H1 (cell line): ENCODE results near the gene SHLD1. TPM values are rescaled to one million over a fixed set of nuclear protein-coding genes. Genes with fewer than 3 reads are reported as not detected.

Source experiments
- CTCF ChIA-PET: fragments of 300-600 bp; sonication (Branson Sonifier 250); formaldehyde crosslinking; loops from one replicate; lab custom pipeline; 2021; ENCODE audit not compliant: partially characterized antibody; lab: Charles Lee
- POLR2A ChIA-PET: fragments of 300-600 bp; sonication (Branson Sonifier 250); formaldehyde crosslinking; loops from one replicate; lab custom pipeline; 2021; ENCODE audit warnings: inconsistent platforms; ENCODE audit not compliant: partially characterized antibody; lab: Charles Lee
- DNase-seq, 2 experiments: peaks; one replicate each; pipeline versions ENCODE4 v3.0.0 to v3.0.0-alpha.2; 2010 to 2022; ENCODE audit warnings: low spot score in 2 of 2, low read depth in 1 of 2, mixed read lengths in 1 of 2
- FAIRE-seq: peaks from 2 replicates; lab custom pipeline; 2011; peaks lifted over from hg19 to GRCh38; lab: Jason Lieb, UNC
- H2AFZ ChIP-seq: 2 replicates; pipeline ENCODE4 v1.8.1; 2012; ENCODE audit warnings: low read length, inconsistent platforms
- H2AK5ac ChIP-seq: 2 replicates; pipeline ENCODE4 v1.6.1; 2013; ENCODE audit warnings: low read depth, low read length
- H2BK120ac ChIP-seq: replicated peaks from 2 replicates; pipeline ENCODE3; 2013; ENCODE audit warnings: low read depth, low read length, inconsistent platforms
- H2BK12ac ChIP-seq: 2 replicates; pipeline ENCODE4 v1.6.1; 2013; ENCODE audit warnings: low read depth, low read length
- H2BK15ac ChIP-seq: 2 replicates; pipeline ENCODE4 v1.6.1; 2013; ENCODE audit warnings: low read length
- H2BK20ac ChIP-seq: 2 replicates; pipeline ENCODE4 v1.6.1; 2013; ENCODE audit warnings: low read length
- H2BK5ac ChIP-seq: 2 replicates; pipeline ENCODE4 v1.6.1; 2013; ENCODE audit warnings: low read depth, low read length
- H3K14ac ChIP-seq: 2 replicates; pipeline ENCODE4 v1.6.1; 2013; ENCODE audit warnings: inconsistent platforms; ENCODE audit not compliant: insufficient read length
- H3K18ac ChIP-seq: 2 replicates; pipeline ENCODE4 v1.6.1; 2013; ENCODE audit warnings: low read length; ENCODE audit errors: extremely low read depth
- H3K23ac ChIP-seq: 2 replicates; pipeline ENCODE4 v1.6.1; 2013; ENCODE audit warnings: inconsistent platforms; ENCODE audit not compliant: insufficient read length
- H3K23me2 ChIP-seq: 2 replicates; pipeline ENCODE4 v1.6.1; 2013; ENCODE audit warnings: low read depth, low read length
- H3K27ac ChIP-seq: 2 replicates; pipeline ENCODE4 v1.6.1; 2011; ENCODE audit warnings: low read depth, low read length, inconsistent platforms
- H3K27me3 ChIP-seq, 4 experiments: replicated peaks in 1 of 4; 1 replicate in 1 of 4; 2 replicates in 3 of 4; pipeline versions ENCODE4 v1.6.1 to v1.8.1; 2011 to 2013; ENCODE audit warnings: low read length in 3 of 4, mild to moderate bottlenecking in 3 of 4, inconsistent platforms in 2 of 4, mixed read lengths in 2 of 4, moderate library complexity in 1 of 4; ENCODE audit not compliant: control insufficient read depth in 3 of 4, insufficient read depth in 3 of 4; ENCODE audit errors: extremely low read depth in 1 of 4
- H3K36me3 ChIP-seq, 4 experiments: 2 replicates each; pipeline versions ENCODE4 v1.6.1 to v1.8.1; 2011 to 2013; ENCODE audit warnings: mild to moderate bottlenecking in 4 of 4, low read length in 3 of 4, moderate library complexity in 2 of 4, control low read depth in 1 of 4, inconsistent platforms in 1 of 4; ENCODE audit not compliant: insufficient read depth in 4 of 4, control insufficient read depth in 2 of 4
- H3K4ac ChIP-seq: replicated peaks from 2 replicates; pipeline ENCODE3; 2013; ENCODE audit warnings: low read length, low read depth, mixed read lengths, inconsistent platforms; ENCODE audit not compliant: insufficient read length
- H3K4me1 ChIP-seq, 4 experiments: replicated peaks in 1 of 4; 1 replicate in 1 of 4; 2 replicates in 3 of 4; pipeline versions ENCODE4 v1.6.1 to v1.8.1; 2011 to 2013; ENCODE audit warnings: low read length in 3 of 4, inconsistent platforms in 2 of 4, mixed read lengths in 1 of 4; ENCODE audit not compliant: insufficient read depth in 4 of 4, control insufficient read depth in 3 of 4
- H3K4me2 ChIP-seq, 2 experiments: 2 replicates each; pipeline versions ENCODE4 v1.6.1 to v1.8.1; 2011 to 2013; ENCODE audit warnings: low read depth in 2 of 2, low read length in 2 of 2, control low read depth in 1 of 2, inconsistent platforms in 1 of 2, mild to moderate bottlenecking in 1 of 2; ENCODE audit not compliant: insufficient read depth in 1 of 2
- H3K4me3 ChIP-seq, 4 experiments: fragments of 200-600, 300-600 bp in 1 of 4; sonication (generic), shearing (Covaris generic), sonication (Bioruptor Twin) in 1 of 4; 2 replicates each; pipeline versions ENCODE4 v1.5.1 to v1.8.1; 2011 to 2016; ENCODE audit warnings: low read length in 4 of 4, low read depth in 3 of 4, control low read depth in 2 of 4, inconsistent platforms in 2 of 4, mild to moderate bottlenecking in 2 of 4, mixed read lengths in 1 of 4, moderate library complexity in 1 of 4; ENCODE audit not compliant: insufficient read depth in 2 of 4; ENCODE audit errors: extremely low read depth in 1 of 4
- H3K56ac ChIP-seq: replicated peaks from 2 replicates; pipeline ENCODE3; 2013; ENCODE audit warnings: low read depth, mild to moderate bottlenecking, mixed read lengths, low read length, inconsistent platforms; ENCODE audit not compliant: insufficient read length
- H3K79me1 ChIP-seq: 2 replicates; pipeline ENCODE4 v1.6.1; 2013; ENCODE audit warnings: low read depth, low read length, control low read depth
- H3K79me2 ChIP-seq, 2 experiments: 2 replicates each; pipeline versions ENCODE4 v1.6.1 to v1.8.1; 2012 to 2013; ENCODE audit warnings: low read length in 2 of 2, mild to moderate bottlenecking in 2 of 2, inconsistent platforms in 1 of 2; ENCODE audit not compliant: insufficient read depth in 2 of 2, control insufficient read depth in 1 of 2
- H3K9ac ChIP-seq, 4 experiments: replicated peaks in 1 of 4; 1 replicate in 1 of 4; 2 replicates in 3 of 4; pipeline versions ENCODE4 v1.6.1 to v1.8.1; 2011 to 2013; ENCODE audit warnings: low read depth in 3 of 4, low read length in 3 of 4, control low read depth in 2 of 4, mild to moderate bottlenecking in 2 of 4, moderate library complexity in 2 of 4, inconsistent platforms in 1 of 4; ENCODE audit errors: extremely low read depth in 1 of 4
- H3K9me3 ChIP-seq, 2 experiments: 2 replicates each; pipeline versions ENCODE4 v1.6.1 to v1.8.1; 2012 to 2013; ENCODE audit warnings: mild to moderate bottlenecking in 2 of 2, moderate library complexity in 2 of 2, control low read depth in 1 of 2, inconsistent platforms in 1 of 2, low read depth in 1 of 2, low read length in 1 of 2, mixed read lengths in 1 of 2; ENCODE audit not compliant: insufficient read depth in 2 of 2
- H4K20me1 ChIP-seq, 2 experiments: replicated peaks in 1 of 2; 2 replicates each; pipeline versions ENCODE3 to v1.8.1; 2011 to 2013; ENCODE audit warnings: inconsistent platforms in 2 of 2, low read length in 2 of 2, mild to moderate bottlenecking in 1 of 2; ENCODE audit not compliant: insufficient read depth in 2 of 2, control insufficient read depth in 1 of 2
- H4K5ac ChIP-seq: 2 replicates; pipeline ENCODE4 v1.6.1; 2013; ENCODE audit warnings: low read length, low read depth, mixed read lengths, inconsistent platforms; ENCODE audit not compliant: insufficient read length
- H4K8ac ChIP-seq: 2 replicates; pipeline ENCODE4 v1.8.0; 2013; ENCODE audit warnings: mild to moderate bottlenecking, moderate library complexity, low read length, inconsistent platforms; ENCODE audit not compliant: insufficient read depth; ENCODE audit errors: extremely low read depth
- H4K91ac ChIP-seq: replicated peaks from 2 replicates; pipeline ENCODE3; 2013; ENCODE audit warnings: low read length, mixed read lengths, inconsistent platforms; ENCODE audit not compliant: insufficient read length
- EZH2 ChIP-seq: fragments of 200-600 bp; sonication (generic); IDR thresholded peaks from 2 replicates; pipeline ENCODE4 v1.7.1; 2012; ENCODE audit warnings: low read depth, mild to moderate bottlenecking, moderate library complexity, low read length, inconsistent platforms; ENCODE audit not compliant: severe bottlenecking
- WGBS, 2 experiments: shearing (Covaris generic) in 1 of 2; methylation state at CpG; one replicate each; pipeline versions ENCODE4 v1.1.6 to v1.1.7; 2013 to 2015; ENCODE audit warnings: low lambda C conversion rate in 2 of 2, mixed read lengths in 2 of 2, inconsistent platforms in 1 of 2, low coverage in 1 of 2, missing lambda C conversion rate in 1 of 2; ENCODE audit not compliant: insufficient replicate concordance in 2 of 2, insufficient coverage in 1 of 2, insufficient read length in 1 of 2; ENCODE audit errors: extremely low coverage in 1 of 2, missing lambda C conversion rate in 1 of 2; 5-methylcytosine and 5-hydroxymethylcytosine counted together
- polyA plus RNA-seq, 7 experiments: library from polyadenylated mRNA; depleted of rRNA in 3 of 7; stranded (reverse) in 5 of 7; unstranded in 2 of 7; fragments of >200 nt in 5 of 7; fragments of 200-250 nt in 2 of 7; gene quantifications; 1 replicate in 5 of 7; 2 replicates in 1 of 7; 4 replicates in 1 of 7; pipeline versions ENCODE4 v1.2.1 to v1.2.3, GENCODE V29; 2011 to 2013; ENCODE audit warnings: missing spikeins in 2 of 7, mixed read lengths in 2 of 7
- total RNA-seq: library from RNA; stranded (reverse); fragmentation: NEBNext Ultra II Directional; extraction: Animal tissue kit (Norgen Biotek cat#: 25700); gene quantifications from 2 replicates; pipeline ENCODE4 v1.2.1, GENCODE V29; 2021

Gene SHLD1
- total and polyA plus RNA-seq, 2 of the 8 experiments (the other 6 are each of a cell fraction or from before 2014, with no cell fraction given): 4.2 to 6.5 TPM

DNA sequence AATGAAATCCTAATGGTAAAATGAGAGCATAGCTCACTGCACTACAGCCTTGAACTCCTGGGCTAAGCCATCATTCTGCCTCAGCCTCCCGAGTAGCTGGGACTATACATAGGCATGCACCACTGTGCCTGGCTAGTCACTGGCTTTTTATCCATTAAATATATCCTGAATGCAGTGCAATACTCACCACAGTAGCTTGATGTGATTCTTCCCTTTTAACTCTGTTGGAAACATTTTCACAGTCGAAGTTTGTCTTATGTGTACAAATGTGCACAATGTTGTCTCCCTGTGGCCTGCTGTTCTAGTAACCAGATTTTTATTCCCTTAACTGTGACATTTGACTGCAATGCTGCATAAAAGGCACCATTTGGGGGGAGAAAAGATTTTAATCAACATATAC is 143.4 kb downstream of the SHLD1 start:
- no peak for FAIRE-seq
- no peak for TF ChIP-seq EZH2
- TF ChIP-seq, all 59 proteins: peak for 0
- Histone ChIP-seq H3K4me2 (no peak overlapping the region), H3K27ac (no peak overlapping the region), H3K79me2 (no peaks in the 10 kb centered on the region), H2BK12ac (no peak overlapping the region), H3K4ac (no peak overlapping the region), H2AK5ac (no peak overlapping the region), H3K23ac (no peak overlapping the region), H3K27me3 (no peaks in the 10 kb centered on the region), H3K4me1 (no peaks in the 10 kb centered on the region), H4K91ac (no peak overlapping the region), H3K56ac (no peak overlapping the region), H2AFZ (no peak overlapping the region), H2BK15ac (no peak overlapping the region), H3K4me3 (no peak overlapping the region), H3K14ac (no peak overlapping the region), H4K20me1 (no peaks in the 10 kb centered on the region), H3K9ac (no peak overlapping the region), H2BK120ac (no peak overlapping the region), H2BK20ac (no peak overlapping the region), H3K79me1 (no peaks in the 10 kb centered on the region), H2BK5ac (no peak overlapping the region), H3K18ac (no peak overlapping the region), H4K5ac (no peak overlapping the region), H3K9me3 (no peaks in the 10 kb centered on the region), H4K8ac (no peak overlapping the region), H3K23me2 (no peaks in the 10 kb centered on the region), H3K36me3 (no peaks in the 10 kb centered on the region)
- CTCF ChIA-PET: no interaction called here
- POLR2A ChIA-PET: no interaction called here
- 83% methylated on average over 2 of the region's 2 CpGs; no CpG with 5 or more reads in 1 of the 2 experiments for WGBS, 2 experiments
- DNase-seq: no peak
